HEK293 (cell line): Measurements from ENCODE around the gene CLPX.

Source experiments
- CTCF ChIA-PET: fragments of 350-600 bp; formaldehyde crosslinking; extraction: SDS; loops from one replicate; lab custom pipeline; 2021; ENCODE audit warnings: antibody characterized with exemption; lab: Yijun Ruan, JAX
- POLR2A ChIA-PET: fragments of 300-600 bp; formaldehyde crosslinking; extraction: SDS; loops from one replicate; lab custom pipeline; 2020; ENCODE audit warnings: antibody characterized with exemption, inconsistent platforms; lab: Yijun Ruan, JAX
- H3K27ac ChIP-seq: fragments of 200-500 bp; sonication (Bioruptor generic); 2 replicates; pipeline ENCODE4 v1.5.1; 2014; ENCODE audit warnings: low read depth, low read length, control low read depth, inconsistent platforms; ENCODE audit errors: extremely low read depth
- H3K36me3 ChIP-seq, 2 experiments: fragments of 200-500 bp in 1 of 2; sonication (Bioruptor generic) in 1 of 2; 1 replicate in 1 of 2; 2 replicates in 1 of 2; pipeline ENCODE4 v1.5.1; 2014 to 2017; ENCODE audit warnings: inconsistent platforms in 2 of 2, low read length in 2 of 2; ENCODE audit not compliant: control insufficient read depth in 2 of 2, insufficient read depth in 1 of 2
- H3K4me1 ChIP-seq: fragments of 200-500 bp; sonication (Bioruptor generic); 2 replicates; pipeline ENCODE4 v1.5.1; 2014; ENCODE audit warnings: mild to moderate bottlenecking, low read length, inconsistent platforms; ENCODE audit not compliant: control insufficient read depth, insufficient read depth
- H3K4me3 ChIP-seq: 2 replicates; pipeline ENCODE4 v1.5.1; 2011; ENCODE audit warnings: low read depth, mild to moderate bottlenecking, control low read depth, low read length, moderate library complexity
- H3K9me3 ChIP-seq: fragments of 200-500 bp; sonication (Bioruptor generic); 2 replicates; pipeline ENCODE4 v1.5.1; 2014; ENCODE audit warnings: low read depth, low read length, inconsistent platforms; ENCODE audit not compliant: control insufficient read depth, insufficient read depth
- GFI1B ChIP-seq: fragments of 450-650 bp; formaldehyde crosslinking; IDR thresholded peaks from 2 replicates; pipeline ENCODE4 v1.5.1; 2016; ENCODE audit warnings: missing biosample characterization, missing genetic modification characterization
- GLI4 ChIP-seq: fragments of 450-650 bp; formaldehyde crosslinking; IDR thresholded peaks from 2 replicates; pipeline ENCODE4 v1.5.1; 2016; ENCODE audit warnings: missing biosample characterization, missing genetic modification characterization
- KLF1 ChIP-seq: fragments of 450-650 bp; formaldehyde crosslinking; IDR thresholded peaks from 2 replicates; pipeline ENCODE4 v1.5.1; 2016; ENCODE audit warnings: missing biosample characterization, missing genetic modification characterization
- MYNN ChIP-seq: fragments of 450-650 bp; formaldehyde crosslinking; IDR thresholded peaks from 2 replicates; pipeline ENCODE4 v1.5.1; 2016; ENCODE audit warnings: missing biosample characterization, missing genetic modification characterization, borderline replicate concordance
- OSR2 ChIP-seq: fragments of 450-650 bp; formaldehyde crosslinking; IDR thresholded peaks from 2 replicates; pipeline ENCODE4 v1.5.1; 2016; ENCODE audit warnings: missing biosample characterization, missing genetic modification characterization
- SP7 ChIP-seq: fragments of 450-650 bp; formaldehyde crosslinking; IDR thresholded peaks from 2 replicates; pipeline ENCODE4 v1.5.1; 2016; ENCODE audit warnings: missing biosample characterization, missing genetic modification characterization
- ZBTB17 ChIP-seq: fragments of 450-650 bp; formaldehyde crosslinking; IDR thresholded peaks from 2 replicates; pipeline ENCODE4 v1.5.1; 2016; ENCODE audit warnings: missing biosample characterization, missing genetic modification characterization
- ZIC2 ChIP-seq: fragments of 450-650 bp; formaldehyde crosslinking; IDR thresholded peaks from 2 replicates; pipeline ENCODE4 v1.5.1; 2016; ENCODE audit warnings: missing biosample characterization, missing genetic modification characterization
- ZNF174 ChIP-seq: fragments of 450-650 bp; formaldehyde crosslinking; IDR thresholded peaks from 2 replicates; pipeline ENCODE4 v1.5.0; 2017; ENCODE audit warnings: missing biosample characterization, mild to moderate bottlenecking, missing genetic modification characterization
- ZNF18 ChIP-seq: fragments of 450-650 bp; formaldehyde crosslinking; IDR thresholded peaks from 2 replicates; pipeline ENCODE4 v1.5.1; 2016; ENCODE audit warnings: missing biosample characterization, missing genetic modification characterization
- ZNF202 ChIP-seq: fragments of 450-650 bp; formaldehyde crosslinking; IDR thresholded peaks from 2 replicates; pipeline ENCODE4 v1.5.1; 2016; ENCODE audit warnings: missing biosample characterization, missing genetic modification characterization, borderline replicate concordance
- ZNF354C ChIP-seq: fragments of 450-650 bp; formaldehyde crosslinking; IDR thresholded peaks from 2 replicates; pipeline ENCODE4 v1.5.1; 2016; ENCODE audit warnings: missing biosample characterization, missing genetic modification characterization, low read depth, borderline replicate concordance
- ZNF416 ChIP-seq: fragments of 450-650 bp; formaldehyde crosslinking; IDR thresholded peaks from 2 replicates; pipeline ENCODE4 v1.5.1; 2016; ENCODE audit warnings: missing biosample characterization, missing genetic modification characterization
- ZNF488 ChIP-seq: fragments of 450-650 bp; formaldehyde crosslinking; IDR thresholded peaks from 2 replicates; pipeline ENCODE4 v1.5.1; 2016; ENCODE audit warnings: missing biosample characterization, missing genetic modification characterization
- ZNF514 ChIP-seq: fragments of 450-650 bp; formaldehyde crosslinking; IDR thresholded peaks from 2 replicates; pipeline ENCODE4 v1.5.1; 2016; ENCODE audit warnings: missing biosample characterization, missing genetic modification characterization
- ZNF521 ChIP-seq: fragments of 450-650 bp; formaldehyde crosslinking; IDR thresholded peaks from 2 replicates; pipeline ENCODE4 v1.5.1; 2017; ENCODE audit warnings: missing biosample characterization, mild to moderate bottlenecking, missing genetic modification characterization
- ZNF530 ChIP-seq: fragments of 450-650 bp; formaldehyde crosslinking; IDR thresholded peaks from 2 replicates; pipeline ENCODE4 v1.5.1; 2016; ENCODE audit warnings: low read depth, missing biosample characterization, missing genetic modification characterization
- ZNF600 ChIP-seq: fragments of 450-650 bp; formaldehyde crosslinking; IDR thresholded peaks from 2 replicates; pipeline ENCODE4 v1.5.1; 2016; ENCODE audit warnings: missing biosample characterization, missing genetic modification characterization
- ZNF692 ChIP-seq: fragments of 450-650 bp; formaldehyde crosslinking; IDR thresholded peaks from 2 replicates; pipeline ENCODE4 v1.5.1; 2016; ENCODE audit warnings: missing biosample characterization, missing genetic modification characterization
- ZNF830 ChIP-seq: fragments of 450-650 bp; IDR thresholded peaks from 2 replicates; pipeline ENCODE4 v1.5.0; 2018; ENCODE audit warnings: missing biosample characterization, missing genetic modification characterization, low read depth, mild to moderate bottlenecking, moderate library complexity
- TF ChIP-seq, protein P1 (sequence below): fragments of 450-650 bp; formaldehyde crosslinking; IDR thresholded peaks from 2 replicates; pipeline ENCODE4 v1.5.1; 2016; ENCODE audit warnings: missing biosample characterization, missing genetic modification characterization
- TF ChIP-seq, protein P2 (sequence below): fragments of 450-650 bp; formaldehyde crosslinking; IDR thresholded peaks from 2 replicates; pipeline ENCODE4 v1.5.1; 2016; ENCODE audit warnings: missing biosample characterization, missing genetic modification characterization
- TF ChIP-seq, protein P3 (sequence below): fragments of 450-650 bp; formaldehyde crosslinking; IDR thresholded peaks from 2 replicates; pipeline ENCODE4 v1.5.1; 2017; ENCODE audit warnings: missing biosample characterization, missing genetic modification characterization
- TF ChIP-seq, protein P4 (sequence below): fragments of 450-650 bp; formaldehyde crosslinking; IDR thresholded peaks from 2 replicates; pipeline ENCODE4 v1.5.1; 2017; ENCODE audit warnings: missing biosample characterization, missing genetic modification characterization

Gene CLPX

GRCh38 chr15:65130941-65131340, 54.2 kb downstream of the CLPX start (continued):
- TF ChIP-seq ZNF530, result no peak
- TF ChIP-seq ZNF202 (tag by site-specific recombination), result no peak
- TF ChIP-seq ZNF174 (tag by site-specific recombination), result no peak

- Histone ChIP-seq H3K27ac (no peak overlapping the region), H3K9me3 (no peaks in the 10 kb centered on the region), H3K4me1 (0 out of 2 replicates have a peak, but pooled peaks cover 2% of the 10 kb centered on the region), H3K4me3 (no peak overlapping the region), H3K36me3 (peaks cover 17 to 53% of the 10 kb centered on the region in 2 experiments)
- ChIA-PET CTCF (interaction anchor here (1.2 kb wide), 1 partner anchor 14 kb away, joined by 5 read pairs; no protein-coding TSS in a partner anchor), POLR2A (interaction anchor here (0.6 to 1.3 kb wide), 3 partner anchors 18 to 109 kb away, joined by 3 to 10 read pairs (median 3); partner anchors contain the start of gene PDCD7)
- TF ChIP-seq, protein P1, sequence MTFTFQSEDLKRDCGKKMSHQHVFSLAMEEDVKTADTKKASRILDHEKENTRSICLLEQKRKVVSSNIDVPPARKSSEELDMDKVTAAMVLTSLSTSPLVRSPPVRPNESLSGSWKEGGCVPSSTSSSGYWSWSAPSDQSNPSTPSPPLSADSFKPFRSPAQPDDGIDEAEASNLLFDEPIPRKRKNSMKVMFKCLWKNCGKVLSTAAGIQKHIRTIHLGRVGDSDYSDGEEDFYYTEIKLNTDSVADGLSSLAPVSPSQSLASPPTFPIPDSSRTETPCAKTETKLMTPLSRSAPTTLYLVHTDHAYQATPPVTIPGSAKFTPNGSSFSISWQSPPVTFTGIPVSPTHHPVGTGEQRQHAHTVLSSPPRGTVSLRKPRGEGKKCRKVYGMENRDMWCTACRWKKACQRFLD (tag by site-specific recombination), result no peak
- no peak for TF ChIP-seq ZNF354C (tag by site-specific recombination)
- TF ChIP-seq ZNF514 (tag by site-specific recombination), result no peak
- TF ChIP-seq ZNF416 (tag by site-specific recombination), result no peak
- no peak for TF ChIP-seq ZNF521 (tag by site-specific recombination)
- TF ChIP-seq, protein P2, sequence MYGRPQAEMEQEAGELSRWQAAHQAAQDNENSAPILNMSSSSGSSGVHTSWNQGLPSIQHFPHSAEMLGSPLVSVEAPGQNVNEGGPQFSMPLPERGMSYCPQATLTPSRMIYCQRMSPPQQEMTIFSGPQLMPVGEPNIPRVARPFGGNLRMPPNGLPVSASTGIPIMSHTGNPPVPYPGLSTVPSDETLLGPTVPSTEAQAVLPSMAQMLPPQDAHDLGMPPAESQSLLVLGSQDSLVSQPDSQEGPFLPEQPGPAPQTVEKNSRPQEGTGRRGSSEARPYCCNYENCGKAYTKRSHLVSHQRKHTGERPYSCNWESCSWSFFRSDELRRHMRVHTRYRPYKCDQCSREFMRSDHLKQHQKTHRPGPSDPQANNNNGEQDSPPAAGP, result no peak
- no peak for TF ChIP-seq ZIC2
- TF ChIP-seq, protein P3, sequence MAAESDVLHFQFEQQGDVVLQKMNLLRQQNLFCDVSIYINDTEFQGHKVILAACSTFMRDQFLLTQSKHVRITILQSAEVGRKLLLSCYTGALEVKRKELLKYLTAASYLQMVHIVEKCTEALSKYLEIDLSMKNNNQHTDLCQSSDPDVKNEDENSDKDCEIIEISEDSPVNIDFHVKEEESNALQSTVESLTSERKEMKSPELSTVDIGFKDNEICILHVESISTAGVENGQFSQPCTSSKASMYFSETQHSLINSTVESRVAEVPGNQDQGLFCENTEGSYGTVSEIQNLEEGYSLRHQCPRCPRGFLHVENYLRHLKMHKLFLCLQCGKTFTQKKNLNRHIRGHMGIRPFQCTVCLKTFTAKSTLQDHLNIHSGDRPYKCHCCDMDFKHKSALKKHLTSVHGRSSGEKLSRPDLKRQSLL (tag by site-specific recombination), result no peak
- TF ChIP-seq OSR2 (tag by site-specific recombination), result peak; percentile 48; the same call in 1 of the 2 replicates
- peak; percentile 27; the same call in 1 of the 2 replicates for TF ChIP-seq ZNF600 (tag by site-specific recombination)
- peak; percentile 95 for TF ChIP-seq SP7 (tag by site-specific recombination)
- TF ChIP-seq ZBTB17 (tag by site-specific recombination), result peak; percentile 28; the same call in 1 of the 2 replicates
- TF ChIP-seq ZNF692 (tag by site-specific recombination), result no peak
- TF ChIP-seq, protein P4, sequence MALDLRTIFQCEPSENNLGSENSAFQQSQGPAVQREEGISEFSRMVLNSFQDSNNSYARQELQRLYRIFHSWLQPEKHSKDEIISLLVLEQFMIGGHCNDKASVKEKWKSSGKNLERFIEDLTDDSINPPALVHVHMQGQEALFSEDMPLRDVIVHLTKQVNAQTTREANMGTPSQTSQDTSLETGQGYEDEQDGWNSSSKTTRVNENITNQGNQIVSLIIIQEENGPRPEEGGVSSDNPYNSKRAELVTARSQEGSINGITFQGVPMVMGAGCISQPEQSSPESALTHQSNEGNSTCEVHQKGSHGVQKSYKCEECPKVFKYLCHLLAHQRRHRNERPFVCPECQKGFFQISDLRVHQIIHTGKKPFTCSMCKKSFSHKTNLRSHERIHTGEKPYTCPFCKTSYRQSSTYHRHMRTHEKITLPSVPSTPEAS (tag by site-specific recombination), result no peak
- no peak for TF ChIP-seq KLF1 (tag by site-specific recombination)
- TF ChIP-seq ZNF18 (tag by site-specific recombination), result no peak
- TF ChIP-seq ZNF488 (tag by site-specific recombination), result no peak
- no peak for TF ChIP-seq MYNN (tag by site-specific recombination)
- TF ChIP-seq ZNF830 (tag by site-specific recombination), result no peak
- no peak for TF ChIP-seq GLI4 (tag by site-specific recombination)
- TF ChIP-seq GFI1B (tag by site-specific recombination), result no peak
Observed at GRCh38 chr15:65115542-65115941, 69.6 kb downstream of the CLPX start.
